ENCODE data around the gene FMNL3.

DNA sequence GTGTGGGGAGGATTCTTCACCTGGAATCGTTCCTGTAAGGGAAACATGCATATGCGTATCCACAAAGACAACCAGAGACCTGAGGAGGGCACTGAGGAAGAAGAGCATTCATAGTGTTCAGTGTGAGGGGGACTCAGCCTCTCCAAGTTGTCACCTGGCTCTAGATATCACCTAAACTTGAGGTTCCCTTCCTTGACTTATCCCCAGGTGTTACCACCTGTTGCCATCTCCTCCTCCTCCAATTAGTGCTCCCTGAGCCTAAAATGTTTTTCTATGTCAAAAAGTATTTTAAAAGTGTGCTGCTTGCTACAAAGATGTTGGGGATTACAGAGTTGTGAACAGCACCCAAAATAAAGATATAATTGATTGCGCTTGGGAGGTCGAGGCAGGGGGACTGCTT lies 41.0 kb downstream of the FMNL3 start:
- no peak for TF ChIP-seq EZH2phosphoT487 (IDR thresholded peaks at IDR 0.05; ENCODE audit: low read length)
- TF ChIP-seq, protein P1, sequence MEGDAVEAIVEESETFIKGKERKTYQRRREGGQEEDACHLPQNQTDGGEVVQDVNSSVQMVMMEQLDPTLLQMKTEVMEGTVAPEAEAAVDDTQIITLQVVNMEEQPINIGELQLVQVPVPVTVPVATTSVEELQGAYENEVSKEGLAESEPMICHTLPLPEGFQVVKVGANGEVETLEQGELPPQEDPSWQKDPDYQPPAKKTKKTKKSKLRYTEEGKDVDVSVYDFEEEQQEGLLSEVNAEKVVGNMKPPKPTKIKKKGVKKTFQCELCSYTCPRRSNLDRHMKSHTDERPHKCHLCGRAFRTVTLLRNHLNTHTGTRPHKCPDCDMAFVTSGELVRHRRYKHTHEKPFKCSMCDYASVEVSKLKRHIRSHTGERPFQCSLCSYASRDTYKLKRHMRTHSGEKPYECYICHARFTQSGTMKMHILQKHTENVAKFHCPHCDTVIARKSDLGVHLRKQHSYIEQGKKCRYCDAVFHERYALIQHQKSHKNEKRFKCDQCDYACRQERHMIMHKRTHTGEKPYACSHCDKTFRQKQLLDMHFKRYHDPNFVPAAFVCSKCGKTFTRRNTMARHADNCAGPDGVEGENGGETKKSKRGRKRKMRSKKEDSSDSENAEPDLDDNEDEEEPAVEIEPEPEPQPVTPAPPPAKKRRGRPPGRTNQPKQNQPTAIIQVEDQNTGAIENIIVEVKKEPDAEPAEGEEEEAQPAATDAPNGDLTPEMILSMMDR (IDR thresholded peaks at IDR 0.05; ENCODE audit: low read length) = no peak

Measured in MM.1S (cell line).